ENCODE data around the gene NCAM1. TPM values are rescaled to one million over a fixed set of nuclear protein-coding genes. Genes with fewer than 3 reads are reported as not detected.

The NCAM1 gene
- total RNA-seq, 6 experiments from 2014 or later = 1.2 to 2.4 (median 1.8) TPM

GRCh38 chr11:113119966-113120736, 158.9 kb downstream of the NCAM1 start:
- TF ChIP-seq POLR2A (IDR thresholded peaks at IDR 0.05) (no peak), CTCF (IDR thresholded peaks at IDR 0.05) (no peak)
- Histone ChIP-seq H3K9me3 (no peaks in the 10 kb centered on the region), H3K27me3 (no peaks in the 10 kb centered on the region), H3K4me3 (no peak overlapping the region), H3K36me3 (no peaks in the 10 kb centered on the region), H3K4me1 (no peaks in the 10 kb centered on the region), H3K27ac (no peak overlapping the region)
- ATAC-seq (no peak), DNase-seq (no peak)
- intact Hi-C loops (cut with DNase I) = no loop called here
- 63% methylated on average over 4 of the region's 4 CpGs for WGBS (ENCODE audit: insufficient coverage, low coverage, low lambda C conversion rate, missing lambda C conversion rate)

GRCh38 chr11:113121746-113122145, 160.5 kb downstream of the NCAM1 start:
- H3K36me3 ChIP-seq = no peaks in the 10 kb centered on the region
- 11% methylated on average over 1 of the region's 1 CpG for WGBS (ENCODE audit: insufficient coverage, low coverage, low lambda C conversion rate, missing lambda C conversion rate)
- intact Hi-C loops (cut with DNase I) = no loop called here
- no peak for ATAC-seq
- H3K4me1 ChIP-seq = no peaks in the 10 kb centered on the region
- H3K27ac ChIP-seq = no peak overlapping the region
- no peaks in the 10 kb centered on the region for H3K9me3 ChIP-seq
- H3K27me3 ChIP-seq = no peaks in the 10 kb centered on the region
- no peak for DNase-seq
- no peak for TF ChIP-seq POLR2A (IDR thresholded peaks at IDR 0.05)
- no peak for TF ChIP-seq CTCF (IDR thresholded peaks at IDR 0.05)
- no peak overlapping the region for H3K4me3 ChIP-seq

- intact Hi-C loops (cut with DNase I) = no loop called here
- no peaks in the 10 kb centered on the region for H3K36me3 ChIP-seq
- WGBS (ENCODE audit: insufficient coverage, low coverage, low lambda C conversion rate, missing lambda C conversion rate) = 51% methylated on average over 3 of the region's 3 CpGs
- TF ChIP-seq POLR2A (IDR thresholded peaks at IDR 0.05) (no peak), CTCF (IDR thresholded peaks at IDR 0.05) (no peak)
- no peak for ATAC-seq
- H3K27me3 ChIP-seq = no peaks in the 10 kb centered on the region
- H3K4me1 ChIP-seq = no peaks in the 10 kb centered on the region
- no peak for DNase-seq
- no peaks in the 10 kb centered on the region for H3K9me3 ChIP-seq
- H3K27ac ChIP-seq = no peak overlapping the region
- no peak overlapping the region for H3K4me3 ChIP-seq
Observed at GRCh38 chr11:113124006-113124405, 162.8 kb downstream of the NCAM1 start.

GRCh38 chr11:113124578-113124977, 163.4 kb downstream of the NCAM1 start:
- H3K36me3 ChIP-seq = no peaks in the 10 kb centered on the region
- no peak overlapping the region for H3K27ac ChIP-seq
- ATAC-seq (no peak), DNase-seq (no peak)
- 77% methylated on average over 8 of the region's 8 CpGs for WGBS (ENCODE audit: insufficient coverage, low coverage, low lambda C conversion rate, missing lambda C conversion rate)
- H3K4me3 ChIP-seq = no peak overlapping the region
- intact Hi-C loops (cut with DNase I) = no loop called here
- H3K4me1 ChIP-seq = no peaks in the 10 kb centered on the region
- no peaks in the 10 kb centered on the region for H3K27me3 ChIP-seq
- H3K9me3 ChIP-seq = no peaks in the 10 kb centered on the region
- TF ChIP-seq POLR2A (IDR thresholded peaks at IDR 0.05) = no peak

GRCh38 chr11:113129261-113129992, 168.2 kb downstream of the NCAM1 start:
- Histone ChIP-seq H3K36me3 (no peaks in the 10 kb centered on the region), H3K27ac (no peak overlapping the region), H3K9me3 (no peaks in the 10 kb centered on the region), H3K27me3 (no peaks in the 10 kb centered on the region), H3K4me3 (no peak overlapping the region), H3K4me1 (no peaks in the 10 kb centered on the region)
- intact Hi-C loops (cut with DNase I) = no loop called here
- WGBS (ENCODE audit: insufficient coverage, low coverage, low lambda C conversion rate, missing lambda C conversion rate) = 73% methylated on average over 5 of the region's 5 CpGs
- ATAC-seq (no peak), DNase-seq (no peak)
- TF ChIP-seq CTCF (IDR thresholded peaks at IDR 0.05) (no peak), POLR2A (IDR thresholded peaks at IDR 0.05) (no peak)

Data from right lobe of liver (tissue), 6 donors.